ENCODE data around the gene COL5A2.

COL5A2 gene

GRCh38 chr2:189217541-189217940 lies 38.0 kb upstream of the COL5A2 start:
- DNase-seq (ENCODE audit: low spot score), result no peak
- in situ Hi-C loops (cut with MboI; ENCODE audit: low sequenced_read_pairs, unreplicated experiment), result no loop called here
- no peak for TF ChIP-seq CTCF (IDR thresholded peaks at IDR 0.05; ENCODE audit: borderline replicate concordance, control extremely low read depth, extremely low read depth, insufficient read depth, missing control alignments)

- DNase-seq (ENCODE audit: low spot score), result no peak
- in situ Hi-C loops (cut with MboI; ENCODE audit: low sequenced_read_pairs, unreplicated experiment), result no loop called here
- TF ChIP-seq CTCF (IDR thresholded peaks at IDR 0.05; ENCODE audit: borderline replicate concordance, control extremely low read depth, extremely low read depth, insufficient read depth, missing control alignments), result no peak
These were observed 37.5 kb upstream of the COL5A2 start for GRCh38 chr2:189217051-189217450.

GRCh38 chr2:189214484-189214883 lies 34.9 kb upstream of the COL5A2 start:
- in situ Hi-C loops (cut with MboI; ENCODE audit: low sequenced_read_pairs, unreplicated experiment), result no loop called here
- no peak for TF ChIP-seq CTCF (IDR thresholded peaks at IDR 0.05; ENCODE audit: borderline replicate concordance, control extremely low read depth, extremely low read depth, insufficient read depth, missing control alignments)
- DNase-seq (ENCODE audit: low spot score), result no peak

GRCh38 chr2:189213250-189213649 lies 33.7 kb upstream of the COL5A2 start:
- in situ Hi-C loops (cut with MboI; ENCODE audit: low sequenced_read_pairs, unreplicated experiment), result no loop called here
- DNase-seq (ENCODE audit: low spot score), result no peak

GRCh38 chr2:189210250-189211087 lies 30.9 kb upstream of the COL5A2 start:
- no peak for TF ChIP-seq CTCF (IDR thresholded peaks at IDR 0.05; ENCODE audit: borderline replicate concordance, control extremely low read depth, extremely low read depth, insufficient read depth, missing control alignments)
- in situ Hi-C loops (cut with MboI; ENCODE audit: low sequenced_read_pairs, unreplicated experiment), result no loop called here
- no peak for DNase-seq (ENCODE audit: low spot score)

More at GRCh38 chr2:189213250-189213649, 33.7 kb upstream of the COL5A2 start:
- TF ChIP-seq CTCF (IDR thresholded peaks at IDR 0.05; ENCODE audit: borderline replicate concordance, control extremely low read depth, extremely low read depth, insufficient read depth, missing control alignments), result no peak

GRCh38 chr2:189208254-189208653 lies 28.7 kb upstream of the COL5A2 start:
- no peak for TF ChIP-seq CTCF (IDR thresholded peaks at IDR 0.05; ENCODE audit: borderline replicate concordance, control extremely low read depth, extremely low read depth, insufficient read depth, missing control alignments)
- in situ Hi-C loops (cut with MboI; ENCODE audit: low sequenced_read_pairs, unreplicated experiment), result no loop called here
- no peak for DNase-seq (ENCODE audit: low spot score)
